Measurements from ENCODE around the gene CACNG8.

DNA sequence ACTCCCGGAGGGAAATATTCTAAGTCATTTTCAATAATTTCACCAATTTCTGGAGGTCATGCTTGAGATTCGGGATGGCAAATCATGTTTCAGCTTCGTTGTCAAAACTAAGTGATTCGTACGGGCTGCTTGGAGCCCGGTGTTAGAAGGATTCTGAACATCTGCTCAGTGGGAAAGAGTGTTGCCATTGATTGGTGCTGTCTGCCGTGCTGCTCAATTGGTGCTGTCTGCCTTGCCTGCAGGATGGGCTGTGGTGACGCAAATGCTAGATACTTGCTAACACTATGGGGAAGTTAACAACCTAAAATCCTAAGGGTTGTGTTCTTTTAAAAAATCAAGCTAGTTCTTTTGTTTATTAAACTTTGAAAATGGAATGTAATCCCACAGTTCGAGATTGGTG, 17.3 kb upstream of the CACNG8 start:
- TF ChIP-seq, protein P1, sequence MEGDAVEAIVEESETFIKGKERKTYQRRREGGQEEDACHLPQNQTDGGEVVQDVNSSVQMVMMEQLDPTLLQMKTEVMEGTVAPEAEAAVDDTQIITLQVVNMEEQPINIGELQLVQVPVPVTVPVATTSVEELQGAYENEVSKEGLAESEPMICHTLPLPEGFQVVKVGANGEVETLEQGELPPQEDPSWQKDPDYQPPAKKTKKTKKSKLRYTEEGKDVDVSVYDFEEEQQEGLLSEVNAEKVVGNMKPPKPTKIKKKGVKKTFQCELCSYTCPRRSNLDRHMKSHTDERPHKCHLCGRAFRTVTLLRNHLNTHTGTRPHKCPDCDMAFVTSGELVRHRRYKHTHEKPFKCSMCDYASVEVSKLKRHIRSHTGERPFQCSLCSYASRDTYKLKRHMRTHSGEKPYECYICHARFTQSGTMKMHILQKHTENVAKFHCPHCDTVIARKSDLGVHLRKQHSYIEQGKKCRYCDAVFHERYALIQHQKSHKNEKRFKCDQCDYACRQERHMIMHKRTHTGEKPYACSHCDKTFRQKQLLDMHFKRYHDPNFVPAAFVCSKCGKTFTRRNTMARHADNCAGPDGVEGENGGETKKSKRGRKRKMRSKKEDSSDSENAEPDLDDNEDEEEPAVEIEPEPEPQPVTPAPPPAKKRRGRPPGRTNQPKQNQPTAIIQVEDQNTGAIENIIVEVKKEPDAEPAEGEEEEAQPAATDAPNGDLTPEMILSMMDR (IDR thresholded peaks at IDR 0.05), result no peak
- TF ChIP-seq POLR2AphosphoS5 (IDR thresholded peaks at IDR 0.05), result no peak

Data from gastroesophageal sphincter (tissue), 3 donors.